Astrocyte (in vitro differentiated cells and primary cell): ENCODE measurements around the gene ADORA1. TPM values are rescaled to one million over a fixed set of nuclear protein-coding genes. Genes with fewer than 3 reads are reported as not detected.

ENCODE experiments used
- DNase-seq: peaks from one replicate; pipeline ENCODE4 v3.0.0-alpha.2; 2010; ENCODE audit warnings: low read depth
- FAIRE-seq: peaks from 2 replicates; lab custom pipeline; 2011; peaks lifted over from hg19 to GRCh38; lab: Jason Lieb, UNC
- H2AFZ ChIP-seq: 2 replicates; pipeline ENCODE4 v1.6.0; 2012; ENCODE audit warnings: low read depth, low read length, inconsistent platforms
- H3K27ac ChIP-seq: 2 replicates; pipeline ENCODE4 v1.5.1; 2011; ENCODE audit warnings: low read depth, low read length, inconsistent platforms
- H3K27me3 ChIP-seq: 2 replicates; pipeline ENCODE4 v1.6.0; 2011; ENCODE audit warnings: low read length, inconsistent platforms; ENCODE audit not compliant: insufficient read depth
- H3K36me3 ChIP-seq: 2 replicates; pipeline ENCODE4 v1.5.1; 2011; ENCODE audit warnings: low read length, inconsistent platforms; ENCODE audit not compliant: insufficient read depth
- H3K4me1 ChIP-seq: 2 replicates; pipeline ENCODE4 v1.5.1; 2011; ENCODE audit warnings: low read length, inconsistent platforms; ENCODE audit not compliant: insufficient read depth
- H3K4me2 ChIP-seq: 2 replicates; pipeline ENCODE4 v1.6.0; 2012; ENCODE audit warnings: low read length, inconsistent platforms
- H3K4me3 ChIP-seq: 2 replicates; pipeline ENCODE4 v1.5.1; 2011; ENCODE audit warnings: low read depth, mild to moderate bottlenecking, low read length, inconsistent platforms; ENCODE audit not compliant: insufficient read depth
- H3K79me2 ChIP-seq: 2 replicates; pipeline ENCODE4 v1.6.0; 2012; ENCODE audit warnings: mild to moderate bottlenecking, low read length, inconsistent platforms; ENCODE audit not compliant: insufficient read depth
- H3K9ac ChIP-seq: 2 replicates; pipeline ENCODE4 v1.6.0; 2012; ENCODE audit warnings: mild to moderate bottlenecking, low read length, inconsistent platforms
- H3K9me3 ChIP-seq: 2 replicates; pipeline ENCODE4 v1.5.1; 2012; ENCODE audit warnings: low read depth, mild to moderate bottlenecking, low read length, inconsistent platforms; ENCODE audit not compliant: insufficient read depth
- H4K20me1 ChIP-seq: 2 replicates; pipeline ENCODE4 v1.6.0; 2012; ENCODE audit warnings: low read length, inconsistent platforms; ENCODE audit not compliant: insufficient read depth
- H3K27ac Mint-ChIP-seq: one replicate; pipeline ENCODE4 v1.8.0; 2021; ENCODE audit warnings: mild to moderate bottlenecking, mixed read lengths; ENCODE audit not compliant: unreplicated experiment
- H3K27me3 Mint-ChIP-seq: one replicate; pipeline ENCODE4 v1.8.0; 2021; ENCODE audit warnings: low read depth, mixed read lengths; ENCODE audit not compliant: unreplicated experiment
- H3K36me3 Mint-ChIP-seq: one replicate; pipeline ENCODE4 v1.8.0; 2021; ENCODE audit warnings: low read depth, mixed read lengths; ENCODE audit not compliant: unreplicated experiment
- H3K4me1 Mint-ChIP-seq: one replicate; pipeline ENCODE4 v1.8.0; 2021; ENCODE audit warnings: low read depth, mixed read lengths; ENCODE audit not compliant: unreplicated experiment
- H3K4me3 Mint-ChIP-seq: one replicate; pipeline ENCODE4 v1.8.0; 2021; ENCODE audit warnings: mild to moderate bottlenecking, moderate library complexity, mixed read lengths; ENCODE audit not compliant: unreplicated experiment
- H3K9me3 Mint-ChIP-seq: one replicate; pipeline ENCODE4 v1.8.0; 2021; ENCODE audit warnings: mild to moderate bottlenecking, mixed read lengths; ENCODE audit not compliant: unreplicated experiment
- EZH2 ChIP-seq: IDR thresholded peaks from 2 replicates; pipeline ENCODE4 v1.6.1; 2012; ENCODE audit warnings: mild to moderate bottlenecking, low read length, inconsistent platforms; ENCODE audit not compliant: insufficient read depth
- total RNA-seq: library from RNA; stranded (reverse); gene quantifications from 2 replicates; pipeline ENCODE4 v1.2.1, GENCODE V29; 2021
- TF ChIP-seq, protein P1 (sequence below): IDR thresholded peaks from 2 replicates; pipeline ENCODE4 v1.5.1; 2011; ENCODE audit warnings: low read depth, mild to moderate bottlenecking, inconsistent platforms, low read length, moderate library complexity; ENCODE audit not compliant: insufficient read depth

The ADORA1 gene
- total RNA-seq, 1 donor from 2014 or later = 5.7 TPM

DNA sequence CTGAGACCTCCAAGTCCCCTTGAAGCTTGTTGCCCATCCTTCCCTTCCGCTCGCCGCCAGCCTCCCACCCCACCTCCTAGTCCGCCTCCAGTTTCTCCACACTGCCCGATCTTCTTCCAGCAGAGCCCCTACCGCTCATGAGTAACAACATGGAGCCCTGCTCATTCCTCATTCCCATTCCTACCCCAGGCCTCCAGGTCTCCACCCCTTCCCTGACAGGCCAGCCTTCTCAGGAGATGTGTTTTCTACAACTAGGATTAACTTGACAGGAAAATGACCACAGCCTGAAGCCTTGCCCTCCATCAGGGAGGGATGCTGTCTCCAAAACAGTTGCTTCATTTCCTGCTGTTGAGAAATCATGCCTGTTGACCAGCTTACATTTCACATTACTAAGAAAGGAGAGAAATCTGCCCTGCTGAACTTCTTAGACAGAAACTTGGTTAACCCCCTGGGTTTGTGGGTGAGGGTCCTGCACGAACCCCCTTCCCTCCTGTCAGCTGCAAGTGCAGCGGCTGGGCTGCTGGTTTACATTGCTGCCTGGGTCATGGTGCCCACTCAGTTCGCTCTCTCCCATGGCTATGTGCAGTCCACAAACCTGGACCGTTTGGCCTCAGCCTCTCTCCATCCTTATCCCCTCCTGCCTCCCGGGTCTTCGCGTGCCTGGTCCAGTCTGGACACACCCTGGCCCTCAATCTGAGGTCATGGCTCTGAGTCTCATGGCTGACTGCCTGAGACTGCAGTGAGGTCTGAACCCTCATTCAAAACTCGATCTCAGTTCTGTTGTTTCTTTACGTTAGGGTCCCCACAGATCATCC lies 75.1 kb downstream of the ADORA1 start:
- no peak overlapping the region for H3K9ac ChIP-seq
- no peaks in the 10 kb centered on the region for H3K9me3 ChIP-seq
- H4K20me1 ChIP-seq = no peaks in the 10 kb centered on the region
- Mint-ChIP-seq H3K4me3 (no peak overlapping the region), H3K27ac (peak overlapping the region; percentile 22), H3K36me3 (no peaks in the 10 kb centered on the region), H3K4me1 (peaks cover 38% of the 10 kb centered on the region), H3K9me3 (peaks cover 8% of the 10 kb centered on the region), H3K27me3 (peaks cover 10% of the 10 kb centered on the region)
- TF ChIP-seq, protein P1, sequence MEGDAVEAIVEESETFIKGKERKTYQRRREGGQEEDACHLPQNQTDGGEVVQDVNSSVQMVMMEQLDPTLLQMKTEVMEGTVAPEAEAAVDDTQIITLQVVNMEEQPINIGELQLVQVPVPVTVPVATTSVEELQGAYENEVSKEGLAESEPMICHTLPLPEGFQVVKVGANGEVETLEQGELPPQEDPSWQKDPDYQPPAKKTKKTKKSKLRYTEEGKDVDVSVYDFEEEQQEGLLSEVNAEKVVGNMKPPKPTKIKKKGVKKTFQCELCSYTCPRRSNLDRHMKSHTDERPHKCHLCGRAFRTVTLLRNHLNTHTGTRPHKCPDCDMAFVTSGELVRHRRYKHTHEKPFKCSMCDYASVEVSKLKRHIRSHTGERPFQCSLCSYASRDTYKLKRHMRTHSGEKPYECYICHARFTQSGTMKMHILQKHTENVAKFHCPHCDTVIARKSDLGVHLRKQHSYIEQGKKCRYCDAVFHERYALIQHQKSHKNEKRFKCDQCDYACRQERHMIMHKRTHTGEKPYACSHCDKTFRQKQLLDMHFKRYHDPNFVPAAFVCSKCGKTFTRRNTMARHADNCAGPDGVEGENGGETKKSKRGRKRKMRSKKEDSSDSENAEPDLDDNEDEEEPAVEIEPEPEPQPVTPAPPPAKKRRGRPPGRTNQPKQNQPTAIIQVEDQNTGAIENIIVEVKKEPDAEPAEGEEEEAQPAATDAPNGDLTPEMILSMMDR = no peak
- TF ChIP-seq EZH2 = no peak
- FAIRE-seq (no peak), DNase-seq (peak; percentile 73)
- H3K4me3 ChIP-seq = no peak overlapping the region
- H3K4me1 ChIP-seq = peaks cover 17% of the 10 kb centered on the region
- H3K36me3 ChIP-seq = no peaks in the 10 kb centered on the region
- no peaks in the 10 kb centered on the region for H3K79me2 ChIP-seq
- H3K27ac ChIP-seq = no peak overlapping the region
- no peaks in the 10 kb centered on the region for H3K27me3 ChIP-seq
- no peak overlapping the region for H3K4me2 ChIP-seq
- no peak overlapping the region for H2AFZ ChIP-seq

DNA sequence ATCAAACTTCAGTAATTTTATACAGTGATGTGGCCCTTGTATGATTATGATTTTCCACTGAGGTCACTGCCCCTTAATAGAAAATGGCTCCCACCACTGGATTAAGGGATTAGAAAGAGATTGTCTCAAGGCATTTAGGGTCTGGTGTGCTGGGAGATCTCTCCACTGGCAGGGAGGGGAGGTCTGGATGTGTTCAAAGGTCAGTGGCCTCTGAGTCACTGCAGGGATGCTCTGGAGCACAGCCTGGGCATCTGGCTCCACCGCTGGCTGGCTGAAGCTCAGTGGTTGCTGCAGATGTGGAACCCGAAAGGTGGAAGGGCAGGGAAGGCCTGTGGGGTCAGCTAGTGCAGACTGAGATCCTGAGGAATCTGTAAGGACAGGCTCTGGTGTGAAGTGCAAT lies 77.2 kb downstream of the ADORA1 start:
- Mint-ChIP-seq H3K4me3 (no peak overlapping the region), H3K36me3 (no peaks in the 10 kb centered on the region), H3K27me3 (peaks cover 11% of the 10 kb centered on the region), H3K4me1 (peaks cover 25% of the 10 kb centered on the region), H3K9me3 (peaks cover 8% of the 10 kb centered on the region), H3K27ac (no peak overlapping the region)
- Histone ChIP-seq H3K79me2 (no peaks in the 10 kb centered on the region), H3K9me3 (no peaks in the 10 kb centered on the region), H4K20me1 (no peaks in the 10 kb centered on the region), H3K36me3 (no peaks in the 10 kb centered on the region), H3K4me2 (no peak overlapping the region), H3K27ac (no peak overlapping the region), H2AFZ (no peak overlapping the region), H3K4me1 (peaks cover 3% of the 10 kb centered on the region), H3K4me3 (no peak overlapping the region), H3K27me3 (no peaks in the 10 kb centered on the region), H3K9ac (no peak overlapping the region)
- no peak for DNase-seq
- TF ChIP-seq EZH2 = no peak
- TF ChIP-seq, protein P1 = no peak
- FAIRE-seq = no peak

DNA sequence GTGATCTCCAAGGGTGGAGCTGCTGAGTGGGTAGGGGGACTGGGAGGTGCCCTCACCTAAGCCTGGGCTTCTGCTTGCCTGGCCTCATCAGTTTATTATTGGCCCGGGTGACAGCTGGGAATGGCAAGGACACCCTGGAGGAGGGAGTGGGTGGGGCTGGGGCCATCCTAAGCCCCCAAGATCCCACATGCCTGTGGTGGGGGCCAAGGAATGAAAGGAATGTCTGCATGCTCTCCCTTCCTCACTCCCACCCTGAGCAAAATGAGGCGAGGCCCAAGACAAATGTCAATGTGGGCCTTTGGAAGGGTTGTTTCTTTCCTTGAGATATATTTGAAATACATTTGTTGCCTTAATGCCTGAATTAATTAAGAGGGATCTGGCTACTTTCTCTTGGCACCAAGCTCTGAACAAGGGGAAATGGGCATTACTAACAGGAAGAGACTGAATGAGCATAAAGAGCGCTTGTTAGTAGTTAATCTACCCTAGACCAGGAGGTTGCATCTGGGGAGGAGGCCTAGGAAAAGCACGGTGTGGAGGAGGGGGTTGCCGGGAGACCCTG lies 78.7 kb downstream of the ADORA1 start:
- Mint-ChIP-seq H3K27ac (peak overlapping the region; percentile 60), H3K36me3 (no peaks in the 10 kb centered on the region), H3K4me1 (peaks cover 12% of the 10 kb centered on the region), H3K4me3 (no peak overlapping the region), H3K9me3 (peaks cover 6% of the 10 kb centered on the region), H3K27me3 (peaks cover 20% of the 10 kb centered on the region)
- FAIRE-seq (no peak), DNase-seq (no peak)
- no peaks in the 10 kb centered on the region for H4K20me1 ChIP-seq
- H3K79me2 ChIP-seq = no peaks in the 10 kb centered on the region
- H3K9me3 ChIP-seq = no peaks in the 10 kb centered on the region
- TF ChIP-seq, protein P1 = no peak
- TF ChIP-seq EZH2 = no peak
- no peaks in the 10 kb centered on the region for H3K27me3 ChIP-seq
- H3K27ac ChIP-seq = no peak overlapping the region
- no peak overlapping the region for H2AFZ ChIP-seq
- H3K4me2 ChIP-seq = no peak overlapping the region
- no peak overlapping the region for H3K9ac ChIP-seq
- H3K4me3 ChIP-seq = no peak overlapping the region
- no peaks in the 10 kb centered on the region for H3K4me1 ChIP-seq
- no peaks in the 10 kb centered on the region for H3K36me3 ChIP-seq
